Astrocyte (in vitro differentiated cells and primary cell): ENCODE data around the gene CDK6. TPM values are rescaled to one million over a fixed set of nuclear protein-coding genes. Genes with fewer than 3 reads are reported as not detected.

Experiments used
- DNase-seq: peaks from one replicate; pipeline ENCODE4 v3.0.0-alpha.2; 2010; ENCODE audit warnings: low read depth
- FAIRE-seq: peaks from 2 replicates; lab custom pipeline; 2011; peaks lifted over from hg19 to GRCh38; lab: Jason Lieb, UNC
- H2AFZ ChIP-seq: 2 replicates; pipeline ENCODE4 v1.6.0; 2012; ENCODE audit warnings: low read depth, low read length, inconsistent platforms
- H3K27ac ChIP-seq: 2 replicates; pipeline ENCODE4 v1.5.1; 2011; ENCODE audit warnings: low read depth, low read length, inconsistent platforms
- H3K27me3 ChIP-seq: 2 replicates; pipeline ENCODE4 v1.6.0; 2011; ENCODE audit warnings: low read length, inconsistent platforms; ENCODE audit not compliant: insufficient read depth
- H3K36me3 ChIP-seq: 2 replicates; pipeline ENCODE4 v1.5.1; 2011; ENCODE audit warnings: low read length, inconsistent platforms; ENCODE audit not compliant: insufficient read depth
- H3K4me1 ChIP-seq: 2 replicates; pipeline ENCODE4 v1.5.1; 2011; ENCODE audit warnings: low read length, inconsistent platforms; ENCODE audit not compliant: insufficient read depth
- H3K4me2 ChIP-seq: 2 replicates; pipeline ENCODE4 v1.6.0; 2012; ENCODE audit warnings: low read length, inconsistent platforms
- H3K4me3 ChIP-seq: 2 replicates; pipeline ENCODE4 v1.5.1; 2011; ENCODE audit warnings: low read depth, mild to moderate bottlenecking, low read length, inconsistent platforms; ENCODE audit not compliant: insufficient read depth
- H3K79me2 ChIP-seq: 2 replicates; pipeline ENCODE4 v1.6.0; 2012; ENCODE audit warnings: mild to moderate bottlenecking, low read length, inconsistent platforms; ENCODE audit not compliant: insufficient read depth
- H3K9ac ChIP-seq: 2 replicates; pipeline ENCODE4 v1.6.0; 2012; ENCODE audit warnings: mild to moderate bottlenecking, low read length, inconsistent platforms
- H3K9me3 ChIP-seq: 2 replicates; pipeline ENCODE4 v1.5.1; 2012; ENCODE audit warnings: low read depth, mild to moderate bottlenecking, low read length, inconsistent platforms; ENCODE audit not compliant: insufficient read depth
- H4K20me1 ChIP-seq: 2 replicates; pipeline ENCODE4 v1.6.0; 2012; ENCODE audit warnings: low read length, inconsistent platforms; ENCODE audit not compliant: insufficient read depth
- H3K27ac Mint-ChIP-seq: one replicate; pipeline ENCODE4 v1.8.0; 2021; ENCODE audit warnings: mild to moderate bottlenecking, mixed read lengths; ENCODE audit not compliant: unreplicated experiment
- H3K27me3 Mint-ChIP-seq: one replicate; pipeline ENCODE4 v1.8.0; 2021; ENCODE audit warnings: low read depth, mixed read lengths; ENCODE audit not compliant: unreplicated experiment
- H3K36me3 Mint-ChIP-seq: one replicate; pipeline ENCODE4 v1.8.0; 2021; ENCODE audit warnings: low read depth, mixed read lengths; ENCODE audit not compliant: unreplicated experiment
- H3K4me1 Mint-ChIP-seq: one replicate; pipeline ENCODE4 v1.8.0; 2021; ENCODE audit warnings: low read depth, mixed read lengths; ENCODE audit not compliant: unreplicated experiment
- H3K4me3 Mint-ChIP-seq: one replicate; pipeline ENCODE4 v1.8.0; 2021; ENCODE audit warnings: mild to moderate bottlenecking, moderate library complexity, mixed read lengths; ENCODE audit not compliant: unreplicated experiment
- H3K9me3 Mint-ChIP-seq: one replicate; pipeline ENCODE4 v1.8.0; 2021; ENCODE audit warnings: mild to moderate bottlenecking, mixed read lengths; ENCODE audit not compliant: unreplicated experiment
- EZH2 ChIP-seq: IDR thresholded peaks from 2 replicates; pipeline ENCODE4 v1.6.1; 2012; ENCODE audit warnings: mild to moderate bottlenecking, low read length, inconsistent platforms; ENCODE audit not compliant: insufficient read depth
- total RNA-seq: library from RNA; stranded (reverse); gene quantifications from 2 replicates; pipeline ENCODE4 v1.2.1, GENCODE V29; 2021
- TF ChIP-seq, protein P1 (sequence below): IDR thresholded peaks from 2 replicates; pipeline ENCODE4 v1.5.1; 2011; ENCODE audit warnings: low read depth, mild to moderate bottlenecking, inconsistent platforms, low read length, moderate library complexity; ENCODE audit not compliant: insufficient read depth

The CDK6 gene
- total RNA-seq, 1 donor from 2014 or later = 160 TPM

DNA sequence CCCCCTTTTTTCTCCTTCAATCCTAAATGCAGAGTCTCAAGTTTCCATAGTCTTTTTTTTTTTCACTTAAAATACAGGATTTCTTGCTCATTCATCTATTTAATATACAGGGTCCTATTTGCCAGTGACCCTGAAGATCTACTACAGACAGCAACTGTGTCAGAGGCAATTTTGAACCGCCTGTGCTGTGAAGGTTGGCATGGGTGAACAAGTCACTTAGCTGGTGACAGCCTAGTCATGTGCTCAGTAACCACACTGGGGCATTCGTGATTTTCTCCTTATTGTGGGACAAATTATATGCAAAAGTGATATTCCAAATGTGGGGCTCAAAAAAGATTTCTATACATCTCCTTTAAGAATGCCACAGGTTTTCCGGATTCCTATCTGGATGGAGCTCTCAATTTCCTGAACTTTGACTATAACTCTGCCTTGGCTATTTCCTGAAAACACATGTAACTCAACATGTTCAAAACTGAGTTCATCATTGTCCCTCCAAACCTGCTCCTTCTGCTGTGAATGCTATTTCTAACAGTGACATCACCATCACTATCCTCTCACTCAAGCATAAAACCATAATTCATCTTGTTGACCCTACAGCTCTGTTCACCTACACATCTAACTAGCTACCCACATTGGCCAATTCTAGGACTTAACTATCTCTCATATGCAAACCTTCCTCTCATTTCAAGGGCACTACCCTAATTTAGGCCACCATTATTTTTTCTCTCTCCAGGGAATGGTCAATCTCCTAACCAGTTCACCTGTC lies 36.7 kb downstream of the CDK6 start:
- FAIRE-seq = no peak
- Histone ChIP-seq H3K27me3 (no peaks in the 10 kb centered on the region), H3K79me2 (peaks cover 99% of the 10 kb centered on the region), H2AFZ (no peak overlapping the region), H3K27ac (no peak overlapping the region), H3K9ac (no peak overlapping the region), H3K4me1 (peaks cover 20% of the 10 kb centered on the region), H3K9me3 (no peaks in the 10 kb centered on the region), H4K20me1 (peaks cover 81% of the 10 kb centered on the region), H3K36me3 (no peaks in the 10 kb centered on the region), H3K4me2 (no peak overlapping the region), H3K4me3 (no peak overlapping the region)
- TF ChIP-seq EZH2 = no peak
- TF ChIP-seq, protein P1, sequence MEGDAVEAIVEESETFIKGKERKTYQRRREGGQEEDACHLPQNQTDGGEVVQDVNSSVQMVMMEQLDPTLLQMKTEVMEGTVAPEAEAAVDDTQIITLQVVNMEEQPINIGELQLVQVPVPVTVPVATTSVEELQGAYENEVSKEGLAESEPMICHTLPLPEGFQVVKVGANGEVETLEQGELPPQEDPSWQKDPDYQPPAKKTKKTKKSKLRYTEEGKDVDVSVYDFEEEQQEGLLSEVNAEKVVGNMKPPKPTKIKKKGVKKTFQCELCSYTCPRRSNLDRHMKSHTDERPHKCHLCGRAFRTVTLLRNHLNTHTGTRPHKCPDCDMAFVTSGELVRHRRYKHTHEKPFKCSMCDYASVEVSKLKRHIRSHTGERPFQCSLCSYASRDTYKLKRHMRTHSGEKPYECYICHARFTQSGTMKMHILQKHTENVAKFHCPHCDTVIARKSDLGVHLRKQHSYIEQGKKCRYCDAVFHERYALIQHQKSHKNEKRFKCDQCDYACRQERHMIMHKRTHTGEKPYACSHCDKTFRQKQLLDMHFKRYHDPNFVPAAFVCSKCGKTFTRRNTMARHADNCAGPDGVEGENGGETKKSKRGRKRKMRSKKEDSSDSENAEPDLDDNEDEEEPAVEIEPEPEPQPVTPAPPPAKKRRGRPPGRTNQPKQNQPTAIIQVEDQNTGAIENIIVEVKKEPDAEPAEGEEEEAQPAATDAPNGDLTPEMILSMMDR = no peak
- Mint-ChIP-seq H3K36me3 (peaks cover 5% of the 10 kb centered on the region), H3K4me3 (no peak overlapping the region), H3K9me3 (no peaks in the 10 kb centered on the region), H3K27me3 (no peaks in the 10 kb centered on the region), H3K27ac (no peak overlapping the region), H3K4me1 (peaks cover 3% of the 10 kb centered on the region)
- no peak for DNase-seq

DNA sequence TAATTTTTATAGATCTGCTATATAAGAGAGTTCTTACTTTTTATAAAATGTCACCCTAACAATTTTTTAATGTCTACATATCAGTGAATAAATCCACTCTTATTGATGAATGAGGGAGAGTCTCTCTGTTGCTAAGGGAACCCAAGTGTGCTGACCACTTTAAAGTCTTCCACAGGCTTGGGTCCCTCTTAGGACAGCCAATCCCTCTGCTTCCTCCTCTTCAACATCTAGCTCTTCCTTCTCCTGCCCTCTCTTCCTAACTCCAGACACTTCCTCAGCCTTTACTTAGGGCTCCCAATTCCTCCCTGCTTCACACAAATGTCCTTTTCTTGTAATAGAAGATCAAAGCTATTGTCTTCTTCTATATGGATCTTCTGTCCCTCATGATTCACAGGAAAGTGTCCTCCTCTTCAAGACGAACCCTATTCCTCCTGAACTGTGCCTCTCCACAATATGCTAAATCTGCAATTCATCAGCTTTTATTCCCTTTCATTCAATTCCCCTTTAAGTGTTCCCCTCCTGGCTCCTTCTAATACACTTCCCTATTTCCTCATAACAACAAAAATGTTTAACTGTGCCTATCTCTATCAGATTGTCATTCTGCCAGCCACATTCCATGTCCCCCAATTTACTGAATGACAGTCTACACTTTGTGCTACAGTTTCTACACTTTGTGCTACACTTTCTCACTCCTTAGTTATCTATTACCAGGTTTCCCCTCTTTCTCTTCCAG lies 37.7 kb downstream of the CDK6 start:
- peaks cover 20% of the 10 kb centered on the region for H3K4me1 ChIP-seq
- peaks cover 81% of the 10 kb centered on the region for H4K20me1 ChIP-seq
- H3K4me2 ChIP-seq = no peak overlapping the region
- H3K4me3 Mint-ChIP-seq = no peak overlapping the region
- no peak for FAIRE-seq
- H3K4me3 ChIP-seq = no peak overlapping the region
- H3K27ac ChIP-seq = peak overlapping the region; percentile 13
- H3K9me3 Mint-ChIP-seq = no peaks in the 10 kb centered on the region
- no peaks in the 10 kb centered on the region for H3K9me3 ChIP-seq
- no peaks in the 10 kb centered on the region for H3K27me3 ChIP-seq
- peaks cover 99% of the 10 kb centered on the region for H3K79me2 ChIP-seq
- H3K4me1 Mint-ChIP-seq = peaks cover 12% of the 10 kb centered on the region
- H3K36me3 Mint-ChIP-seq = peaks cover 5% of the 10 kb centered on the region
- no peaks in the 10 kb centered on the region for H3K27me3 Mint-ChIP-seq
- H3K9ac ChIP-seq = no peak overlapping the region
- TF ChIP-seq EZH2 = no peak
- TF ChIP-seq, protein P1 = no peak
- H3K27ac Mint-ChIP-seq = no peak overlapping the region
- DNase-seq = peak; percentile 7
- no peak overlapping the region for H2AFZ ChIP-seq
- no peaks in the 10 kb centered on the region for H3K36me3 ChIP-seq
